H1 (cell line): ENCODE results near the gene TEAD4. TPM values are rescaled to one million over a fixed set of nuclear protein-coding genes. Genes with fewer than 3 reads are reported as not detected.
"Not testable (repeated sequence)": the region's sequence is repeated elsewhere in the genome, so short reads cannot be mapped to it uniquely, and the experiment has no call there.

Source experiments
- CTCF ChIA-PET: fragments of 300-600 bp; sonication (Branson Sonifier 250); formaldehyde crosslinking; loops from one replicate; lab custom pipeline; 2021; ENCODE audit not compliant: partially characterized antibody; lab: Charles Lee
- POLR2A ChIA-PET: fragments of 300-600 bp; sonication (Branson Sonifier 250); formaldehyde crosslinking; loops from one replicate; lab custom pipeline; 2021; ENCODE audit warnings: inconsistent platforms; ENCODE audit not compliant: partially characterized antibody; lab: Charles Lee
- DNase-seq, 2 experiments: peaks; one replicate each; pipeline versions ENCODE4 v3.0.0 to v3.0.0-alpha.2; 2010 to 2022; ENCODE audit warnings: low spot score in 2 of 2, low read depth in 1 of 2, mixed read lengths in 1 of 2
- FAIRE-seq: peaks from 2 replicates; lab custom pipeline; 2011; peaks lifted over from hg19 to GRCh38; lab: Jason Lieb, UNC
- H2AFZ ChIP-seq: 2 replicates; pipeline ENCODE4 v1.8.1; 2012; ENCODE audit warnings: low read length, inconsistent platforms
- H2AK5ac ChIP-seq: 2 replicates; pipeline ENCODE4 v1.6.1; 2013; ENCODE audit warnings: low read depth, low read length
- H2BK120ac ChIP-seq: replicated peaks from 2 replicates; pipeline ENCODE3; 2013; ENCODE audit warnings: low read depth, low read length, inconsistent platforms
- H2BK12ac ChIP-seq: 2 replicates; pipeline ENCODE4 v1.6.1; 2013; ENCODE audit warnings: low read depth, low read length
- H2BK15ac ChIP-seq: 2 replicates; pipeline ENCODE4 v1.6.1; 2013; ENCODE audit warnings: low read length
- H2BK20ac ChIP-seq: 2 replicates; pipeline ENCODE4 v1.6.1; 2013; ENCODE audit warnings: low read length
- H2BK5ac ChIP-seq: 2 replicates; pipeline ENCODE4 v1.6.1; 2013; ENCODE audit warnings: low read depth, low read length
- H3K14ac ChIP-seq: 2 replicates; pipeline ENCODE4 v1.6.1; 2013; ENCODE audit warnings: inconsistent platforms; ENCODE audit not compliant: insufficient read length
- H3K18ac ChIP-seq: 2 replicates; pipeline ENCODE4 v1.6.1; 2013; ENCODE audit warnings: low read length; ENCODE audit errors: extremely low read depth
- H3K23ac ChIP-seq: 2 replicates; pipeline ENCODE4 v1.6.1; 2013; ENCODE audit warnings: inconsistent platforms; ENCODE audit not compliant: insufficient read length
- H3K23me2 ChIP-seq: 2 replicates; pipeline ENCODE4 v1.6.1; 2013; ENCODE audit warnings: low read depth, low read length
- H3K27ac ChIP-seq: 2 replicates; pipeline ENCODE4 v1.6.1; 2011; ENCODE audit warnings: low read depth, low read length, inconsistent platforms
- H3K27me3 ChIP-seq, 4 experiments: replicated peaks in 1 of 4; 1 replicate in 1 of 4; 2 replicates in 3 of 4; pipeline versions ENCODE4 v1.6.1 to v1.8.1; 2011 to 2013; ENCODE audit warnings: low read length in 3 of 4, mild to moderate bottlenecking in 3 of 4, inconsistent platforms in 2 of 4, mixed read lengths in 2 of 4, moderate library complexity in 1 of 4; ENCODE audit not compliant: control insufficient read depth in 3 of 4, insufficient read depth in 3 of 4; ENCODE audit errors: extremely low read depth in 1 of 4
- H3K36me3 ChIP-seq, 4 experiments: 2 replicates each; pipeline versions ENCODE4 v1.6.1 to v1.8.1; 2011 to 2013; ENCODE audit warnings: mild to moderate bottlenecking in 4 of 4, low read length in 3 of 4, moderate library complexity in 2 of 4, control low read depth in 1 of 4, inconsistent platforms in 1 of 4; ENCODE audit not compliant: insufficient read depth in 4 of 4, control insufficient read depth in 2 of 4
- H3K4ac ChIP-seq: replicated peaks from 2 replicates; pipeline ENCODE3; 2013; ENCODE audit warnings: low read length, low read depth, mixed read lengths, inconsistent platforms; ENCODE audit not compliant: insufficient read length
- H3K4me1 ChIP-seq, 4 experiments: replicated peaks in 1 of 4; 1 replicate in 1 of 4; 2 replicates in 3 of 4; pipeline versions ENCODE4 v1.6.1 to v1.8.1; 2011 to 2013; ENCODE audit warnings: low read length in 3 of 4, inconsistent platforms in 2 of 4, mixed read lengths in 1 of 4; ENCODE audit not compliant: insufficient read depth in 4 of 4, control insufficient read depth in 3 of 4
- H3K4me2 ChIP-seq, 2 experiments: 2 replicates each; pipeline versions ENCODE4 v1.6.1 to v1.8.1; 2011 to 2013; ENCODE audit warnings: low read depth in 2 of 2, low read length in 2 of 2, control low read depth in 1 of 2, inconsistent platforms in 1 of 2, mild to moderate bottlenecking in 1 of 2; ENCODE audit not compliant: insufficient read depth in 1 of 2
- H3K4me3 ChIP-seq, 4 experiments: fragments of 200-600, 300-600 bp in 1 of 4; sonication (generic), shearing (Covaris generic), sonication (Bioruptor Twin) in 1 of 4; 2 replicates each; pipeline versions ENCODE4 v1.5.1 to v1.8.1; 2011 to 2016; ENCODE audit warnings: low read length in 4 of 4, low read depth in 3 of 4, control low read depth in 2 of 4, inconsistent platforms in 2 of 4, mild to moderate bottlenecking in 2 of 4, mixed read lengths in 1 of 4, moderate library complexity in 1 of 4; ENCODE audit not compliant: insufficient read depth in 2 of 4; ENCODE audit errors: extremely low read depth in 1 of 4
- H3K56ac ChIP-seq: replicated peaks from 2 replicates; pipeline ENCODE3; 2013; ENCODE audit warnings: low read depth, mild to moderate bottlenecking, mixed read lengths, low read length, inconsistent platforms; ENCODE audit not compliant: insufficient read length
- H3K79me1 ChIP-seq: 2 replicates; pipeline ENCODE4 v1.6.1; 2013; ENCODE audit warnings: low read depth, low read length, control low read depth
- H3K79me2 ChIP-seq, 2 experiments: 2 replicates each; pipeline versions ENCODE4 v1.6.1 to v1.8.1; 2012 to 2013; ENCODE audit warnings: low read length in 2 of 2, mild to moderate bottlenecking in 2 of 2, inconsistent platforms in 1 of 2; ENCODE audit not compliant: insufficient read depth in 2 of 2, control insufficient read depth in 1 of 2
- H3K9ac ChIP-seq, 4 experiments: replicated peaks in 1 of 4; 1 replicate in 1 of 4; 2 replicates in 3 of 4; pipeline versions ENCODE4 v1.6.1 to v1.8.1; 2011 to 2013; ENCODE audit warnings: low read depth in 3 of 4, low read length in 3 of 4, control low read depth in 2 of 4, mild to moderate bottlenecking in 2 of 4, moderate library complexity in 2 of 4, inconsistent platforms in 1 of 4; ENCODE audit errors: extremely low read depth in 1 of 4
- H3K9me3 ChIP-seq, 2 experiments: 2 replicates each; pipeline versions ENCODE4 v1.6.1 to v1.8.1; 2012 to 2013; ENCODE audit warnings: mild to moderate bottlenecking in 2 of 2, moderate library complexity in 2 of 2, control low read depth in 1 of 2, inconsistent platforms in 1 of 2, low read depth in 1 of 2, low read length in 1 of 2, mixed read lengths in 1 of 2; ENCODE audit not compliant: insufficient read depth in 2 of 2
- H4K20me1 ChIP-seq, 2 experiments: replicated peaks in 1 of 2; 2 replicates each; pipeline versions ENCODE3 to v1.8.1; 2011 to 2013; ENCODE audit warnings: inconsistent platforms in 2 of 2, low read length in 2 of 2, mild to moderate bottlenecking in 1 of 2; ENCODE audit not compliant: insufficient read depth in 2 of 2, control insufficient read depth in 1 of 2
- H4K5ac ChIP-seq: 2 replicates; pipeline ENCODE4 v1.6.1; 2013; ENCODE audit warnings: low read length, low read depth, mixed read lengths, inconsistent platforms; ENCODE audit not compliant: insufficient read length
- H4K8ac ChIP-seq: 2 replicates; pipeline ENCODE4 v1.8.0; 2013; ENCODE audit warnings: mild to moderate bottlenecking, moderate library complexity, low read length, inconsistent platforms; ENCODE audit not compliant: insufficient read depth; ENCODE audit errors: extremely low read depth
- H4K91ac ChIP-seq: replicated peaks from 2 replicates; pipeline ENCODE3; 2013; ENCODE audit warnings: low read length, mixed read lengths, inconsistent platforms; ENCODE audit not compliant: insufficient read length
- WGBS, 2 experiments: shearing (Covaris generic) in 1 of 2; methylation state at CpG; one replicate each; pipeline versions ENCODE4 v1.1.6 to v1.1.7; 2013 to 2015; ENCODE audit warnings: low lambda C conversion rate in 2 of 2, mixed read lengths in 2 of 2, inconsistent platforms in 1 of 2, low coverage in 1 of 2, missing lambda C conversion rate in 1 of 2; ENCODE audit not compliant: insufficient replicate concordance in 2 of 2, insufficient coverage in 1 of 2, insufficient read length in 1 of 2; ENCODE audit errors: extremely low coverage in 1 of 2, missing lambda C conversion rate in 1 of 2; 5-methylcytosine and 5-hydroxymethylcytosine counted together
- polyA plus RNA-seq, 7 experiments: library from polyadenylated mRNA; depleted of rRNA in 3 of 7; stranded (reverse) in 5 of 7; unstranded in 2 of 7; fragments of >200 nt in 5 of 7; fragments of 200-250 nt in 2 of 7; gene quantifications; 1 replicate in 5 of 7; 2 replicates in 1 of 7; 4 replicates in 1 of 7; pipeline versions ENCODE4 v1.2.1 to v1.2.3, GENCODE V29; 2011 to 2013; ENCODE audit warnings: missing spikeins in 2 of 7, mixed read lengths in 2 of 7
- total RNA-seq: library from RNA; stranded (reverse); fragmentation: NEBNext Ultra II Directional; extraction: Animal tissue kit (Norgen Biotek cat#: 25700); gene quantifications from 2 replicates; pipeline ENCODE4 v1.2.1, GENCODE V29; 2021

TEAD4 gene
- total and polyA plus RNA-seq, 2 of the 8 experiments (the other 6 are each of a cell fraction or from before 2014, with no cell fraction given): 56.7 to 116 TPM

DNA sequence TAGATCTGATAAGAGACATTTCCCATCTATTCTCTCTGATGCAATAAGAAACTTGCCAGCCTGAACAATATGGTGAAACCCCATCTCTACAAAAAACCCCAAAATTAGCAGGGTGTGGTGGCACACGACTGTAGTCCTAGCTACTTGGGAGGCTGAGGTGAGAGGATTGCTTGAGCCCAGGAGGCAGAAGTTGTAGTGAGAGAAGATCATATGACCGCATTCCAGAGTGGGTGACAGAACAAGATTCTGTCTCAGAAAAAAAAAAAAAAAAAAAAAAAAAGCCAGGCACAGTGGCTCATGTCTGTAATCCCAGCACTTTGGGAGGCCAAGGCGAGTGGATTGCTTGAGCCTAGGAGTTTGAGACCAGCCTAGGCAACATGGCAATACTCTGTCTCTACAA lies 106.6 kb downstream of the TEAD4 start:
- not testable (repeated sequence) for H3K9me3 ChIP-seq, H2BK20ac ChIP-seq, H2BK5ac ChIP-seq, H3K9ac ChIP-seq, H4K20me1 ChIP-seq, H3K23ac ChIP-seq, H3K14ac ChIP-seq, H2BK12ac ChIP-seq, H3K56ac ChIP-seq, H3K4me1 ChIP-seq, H2AK5ac ChIP-seq, DNase-seq, H2BK15ac ChIP-seq, FAIRE-seq, H3K27me3 ChIP-seq, H4K8ac ChIP-seq, H3K23me2 ChIP-seq, H3K36me3 ChIP-seq, H2BK120ac ChIP-seq, H3K79me2 ChIP-seq, H4K91ac ChIP-seq, H4K5ac ChIP-seq, H3K27ac ChIP-seq, H3K79me1 ChIP-seq, H3K4ac ChIP-seq, H3K18ac ChIP-seq, H2AFZ ChIP-seq
- CTCF ChIA-PET: interaction anchor here (0.7 to 1.8 kb wide), 3 partner anchors 24 to 747 kb away, joined by 3 to 6 read pairs (median 5); no protein-coding TSS in a partner anchor
- POLR2A ChIA-PET: interaction anchor here (0.6 kb wide), 1 partner anchor 123 kb away, joined by 3 read pairs; no protein-coding TSS in a partner anchor
- 0 out of 8 replicates have a peak overlapping the region, but pooled peaks of 1 of the 4 experiments have one; percentile 12 for H3K4me3 ChIP-seq
- WGBS, 2 experiments: 92% methylated on average over 3 of the region's 3 CpGs; no CpG with 5 or more reads in 1 of the 2 experiments
- 0 out of 4 replicates have a peak overlapping the region, but pooled peaks of 1 of the 2 experiments have one; percentile 27 for H3K4me2 ChIP-seq
